HG03378 (cell line): ENCODE results near the gene PPM1H.

Experiments used
- ATAC-seq: cut with Tn5 transposase; IDR thresholded peaks from one replicate; pipeline ENCODE4 v1.9.1; 2021; ENCODE audit warnings: mild to moderate bottlenecking, moderate library complexity; ENCODE audit not compliant: unreplicated experiment

The PPM1H gene

GRCh38 chr12:62802321-62802720 lies 132.6 kb downstream of the PPM1H start:
- ATAC-seq = no peak

GRCh38 chr12:62801796-62802195 lies 133.2 kb downstream of the PPM1H start:
- no peak for ATAC-seq

GRCh38 chr12:62800707-62801400 lies 134.1 kb downstream of the PPM1H start:
- ATAC-seq = no peak

GRCh38 chr12:62799766-62800406 lies 135.1 kb downstream of the PPM1H start:
- ATAC-seq = peak; percentile 65

- ATAC-seq = peak; percentile 81
Measured at GRCh38 chr12:62799126-62799736, 135.7 kb downstream of the PPM1H start.

GRCh38 chr12:62794218-62794583 lies 140.7 kb downstream of the PPM1H start:
- ATAC-seq = no peak

- peak; percentile 78 for ATAC-seq
Measured at GRCh38 chr12:62793256-62794217, 141.4 kb downstream of the PPM1H start.

GRCh38 chr12:62792236-62792870 lies 142.6 kb downstream of the PPM1H start:
- no peak for ATAC-seq

GRCh38 chr12:62789851-62790250 lies 145.1 kb downstream of the PPM1H start:
- ATAC-seq = no peak

GRCh38 chr12:62787611-62788010 lies 147.3 kb downstream of the PPM1H start:
- no peak for ATAC-seq

- ATAC-seq = no peak
Measured at GRCh38 chr12:62787023-62787422, 147.9 kb downstream of the PPM1H start.

- no peak for ATAC-seq
Measured at GRCh38 chr12:62785941-62786559, 148.9 kb downstream of the PPM1H start.

- ATAC-seq = no peak
Measured at GRCh38 chr12:62784576-62784975, 150.4 kb downstream of the PPM1H start.

GRCh38 chr12:62783881-62784280 lies 151.1 kb downstream of the PPM1H start:
- no peak for ATAC-seq

- no peak for ATAC-seq
Measured at GRCh38 chr12:62781136-62781880, 153.6 kb downstream of the PPM1H start.

GRCh38 chr12:62779488-62779887 lies 155.5 kb downstream of the PPM1H start:
- no peak for ATAC-seq

GRCh38 chr12:62778187-62778586 lies 156.8 kb downstream of the PPM1H start:
- no peak for ATAC-seq

- ATAC-seq = no peak
Measured at GRCh38 chr12:62776997-62777396, 158.0 kb downstream of the PPM1H start.

- ATAC-seq = no peak
Measured at GRCh38 chr12:62776575-62776974, 158.4 kb downstream of the PPM1H start.

- ATAC-seq = no peak
Measured at GRCh38 chr12:62774794-62775193, 160.2 kb downstream of the PPM1H start.
